GM03348 (cell line): Measurements from ENCODE around the gene PTP4A2.
A peak's percentile ranks its signal among the peaks of the same experiment; 100 is the strongest.

Experiments
- DNase-seq: peaks from one replicate; pipeline ENCODE4 v3.0.0; 2012; ENCODE audit warnings: low spot score

PTP4A2 gene

GRCh38 chr1:31938184-31938975, at the start of gene PTP4A2:
PTP4A2 (minus strand) TSS chr1:31938368; CDS start chr1:31919065, 19,303 bp downstream.
- peak; percentile 98 for DNase-seq

- DNase-seq: no peak
Observed at GRCh38 chr1:31987135-31987619, 49.0 kb upstream of the PTP4A2 start.

GRCh38 chr1:31985430-31985829, 47.3 kb upstream of the PTP4A2 start:
- no peak for DNase-seq

GRCh38 chr1:31984419-31985347, 46.5 kb upstream of the PTP4A2 start:
- peak; percentile 47 for DNase-seq

- DNase-seq: no peak
Observed at GRCh38 chr1:31981972-31982371, 43.8 kb upstream of the PTP4A2 start.

- DNase-seq: no peak
Observed at GRCh38 chr1:31981456-31981839, 43.3 kb upstream of the PTP4A2 start.

GRCh38 chr1:31980835-31981455, 42.8 kb upstream of the PTP4A2 start:
- DNase-seq: no peak

- no peak for DNase-seq
Observed at GRCh38 chr1:31978843-31979400, 40.8 kb upstream of the PTP4A2 start.

GRCh38 chr1:31977385-31978131, 39.4 kb upstream of the PTP4A2 start:
- DNase-seq: peak; percentile 77

GRCh38 chr1:31976401-31976800, 38.2 kb upstream of the PTP4A2 start:
- DNase-seq: peak; percentile 37

- no peak for DNase-seq
Observed at GRCh38 chr1:31970873-31971272, 32.7 kb upstream of the PTP4A2 start.

GRCh38 chr1:31961536-31961935, 23.4 kb upstream of the PTP4A2 start:
- DNase-seq: no peak

GRCh38 chr1:31959521-31960340, 21.6 kb upstream of the PTP4A2 start:
- no peak for DNase-seq

GRCh38 chr1:31957701-31958674, 19.8 kb upstream of the PTP4A2 start:
- no peak for DNase-seq

GRCh38 chr1:31955917-31956736, 18.0 kb upstream of the PTP4A2 start:
- peak; percentile 90 for DNase-seq

- DNase-seq: peak; percentile 88
Observed at GRCh38 chr1:31954607-31955283, 16.6 kb upstream of the PTP4A2 start.

GRCh38 chr1:31952825-31953220, 14.7 kb upstream of the PTP4A2 start:
- DNase-seq: no peak

- DNase-seq: no peak
Observed at GRCh38 chr1:31951276-31951675, 13.1 kb upstream of the PTP4A2 start.
